Activated CD4-positive, alpha-beta memory T cell treated with anti-CD3 and anti-CD28 coated beads for 36 hours (primary cell): Measurements from ENCODE around the gene DNER. TPM values are rescaled to one million over a fixed set of nuclear protein-coding genes. Genes with fewer than 3 reads are reported as not detected.
"Not testable (repeated sequence)": the region's sequence is repeated elsewhere in the genome, so short reads cannot be mapped to it uniquely, and the experiment has no call there.

Source experiments
- CTCF ChIA-PET: fragments of 350-600 bp; sonication (Branson Sonifier 250); formaldehyde crosslinking; loops from one replicate; lab custom pipeline; 2021; ENCODE audit warnings: antibody characterized with exemption, inconsistent platforms; lab: Charles Lee
- POLR2A ChIA-PET: fragments of 350-600 bp; sonication (Branson Sonifier 250); formaldehyde crosslinking; loops from one replicate; lab custom pipeline; 2021; ENCODE audit warnings: antibody characterized with exemption; lab: Charles Lee
- DNase-seq: peaks from one replicate; pipeline ENCODE4 v3.0.0-alpha.2; 2020
- H3K27ac Mint-ChIP-seq: one replicate; pipeline ENCODE4 v1.8.0; 2021; ENCODE audit warnings: mixed read lengths
- H3K27me3 Mint-ChIP-seq: one replicate; pipeline ENCODE4 v1.8.0; 2021; ENCODE audit warnings: mixed read lengths
- H3K36me3 Mint-ChIP-seq: one replicate; pipeline ENCODE4 v1.8.0; 2021; ENCODE audit warnings: mixed read lengths
- H3K4me1 Mint-ChIP-seq: one replicate; pipeline ENCODE4 v1.8.0; 2021; ENCODE audit warnings: low read depth, mixed read lengths
- H3K4me3 Mint-ChIP-seq: one replicate; pipeline ENCODE4 v1.8.0; 2021; ENCODE audit warnings: mild to moderate bottlenecking, mixed read lengths
- H3K9me3 Mint-ChIP-seq: one replicate; pipeline ENCODE4 v1.8.0; 2021; ENCODE audit warnings: mixed read lengths
- intact Hi-C: fragments of 100-400 bp; cut with micrococcal nuclease; formaldehyde crosslinking; loops from one replicate; pipeline ENCODE4 v1.15.1; 2023
- total RNA-seq, 2 experiments: library from RNA; stranded (reverse); gene quantifications; one replicate each; pipeline ENCODE4 v1.2.3, GENCODE V29; 2021

Gene DNER
- total RNA-seq, 2 experiments from 2014 or later = not detected

DNA sequence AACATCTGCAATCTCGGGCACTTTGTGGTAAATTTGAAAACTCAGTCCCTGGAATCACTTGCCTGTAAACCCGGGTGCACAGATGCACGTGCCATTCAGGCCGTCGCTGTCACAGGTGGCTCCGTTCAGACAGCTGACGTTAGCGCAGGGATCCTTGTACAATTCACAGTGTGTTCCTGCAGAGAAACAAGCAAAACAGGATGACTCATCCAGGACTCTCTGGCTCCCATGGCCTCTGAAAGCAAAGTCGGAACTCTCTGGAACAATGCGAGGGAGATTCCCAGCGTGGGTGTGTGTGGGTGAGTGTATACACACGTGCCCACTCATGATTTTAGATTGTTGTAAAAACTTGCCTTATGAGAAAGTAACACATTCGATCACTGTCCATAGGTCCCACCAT, 307.2 kb downstream of the DNER start:
- no peak for DNase-seq
- no peaks in the 10 kb centered on the region for H3K9me3 Mint-ChIP-seq
- H3K27ac Mint-ChIP-seq = no peak overlapping the region
- no peak overlapping the region for H3K4me3 Mint-ChIP-seq
- CTCF ChIA-PET = no interaction called here
- intact Hi-C loops = no loop called here
- no peaks in the 10 kb centered on the region for H3K27me3 Mint-ChIP-seq
- H3K4me1 Mint-ChIP-seq = no peaks in the 10 kb centered on the region
- POLR2A ChIA-PET = no interaction called here
- no peaks in the 10 kb centered on the region for H3K36me3 Mint-ChIP-seq

DNA sequence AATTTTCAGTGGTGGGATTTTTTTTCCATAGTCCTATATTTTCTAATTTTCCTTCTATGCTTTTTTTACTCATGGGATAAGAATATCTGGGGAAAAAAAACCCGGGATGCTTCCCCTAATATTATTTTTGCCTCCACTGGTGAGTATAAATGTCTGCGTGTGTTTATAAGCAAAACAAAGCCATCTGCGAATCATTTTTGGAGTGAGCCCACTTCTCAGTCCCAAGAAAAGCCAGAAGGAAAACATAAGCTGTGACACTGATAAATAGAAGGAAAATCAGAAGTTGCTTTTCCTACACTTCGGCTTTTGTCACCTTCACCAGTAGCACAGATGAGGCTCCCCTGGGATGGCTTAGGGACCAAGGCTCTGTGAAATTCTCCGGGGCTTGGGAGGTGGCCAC, 308.6 kb downstream of the DNER start:
- intact Hi-C loops = no loop called here
- no peak for DNase-seq
- Mint-ChIP-seq H3K27ac (no peak overlapping the region), H3K4me1 (no peaks in the 10 kb centered on the region), H3K9me3 (no peaks in the 10 kb centered on the region), H3K36me3 (no peaks in the 10 kb centered on the region), H3K27me3 (no peaks in the 10 kb centered on the region), H3K4me3 (no peak overlapping the region)
- ChIA-PET POLR2A (no interaction called here), CTCF (no interaction called here)

DNA sequence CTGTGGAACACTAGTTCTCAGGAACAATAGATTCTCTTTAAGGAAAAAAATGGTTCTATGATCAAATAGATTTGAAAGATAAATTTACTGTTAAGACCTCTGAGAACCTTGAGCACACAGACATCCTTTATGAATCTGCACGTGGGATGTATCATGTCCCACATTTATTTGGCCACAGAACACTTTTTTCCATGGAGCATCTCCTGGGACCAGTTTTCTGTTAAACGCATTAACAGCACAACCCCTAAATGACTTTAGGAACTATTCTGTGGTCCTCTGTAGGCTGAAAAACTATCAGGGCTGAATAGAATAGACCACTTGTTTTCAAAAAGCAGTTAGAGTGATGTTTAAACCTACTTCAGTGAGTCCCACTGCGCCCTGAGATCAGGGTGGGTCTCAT, 311.1 kb downstream of the DNER start:
- H3K27me3 Mint-ChIP-seq = no peaks in the 10 kb centered on the region
- no peak for DNase-seq
- CTCF ChIA-PET = no interaction called here
- intact Hi-C loops = no loop called here
- POLR2A ChIA-PET = no interaction called here
- H3K4me1 Mint-ChIP-seq = no peaks in the 10 kb centered on the region
- H3K27ac Mint-ChIP-seq = no peak overlapping the region
- H3K4me3 Mint-ChIP-seq = no peak overlapping the region
- no peaks in the 10 kb centered on the region for H3K9me3 Mint-ChIP-seq
- H3K36me3 Mint-ChIP-seq = no peaks in the 10 kb centered on the region

DNA sequence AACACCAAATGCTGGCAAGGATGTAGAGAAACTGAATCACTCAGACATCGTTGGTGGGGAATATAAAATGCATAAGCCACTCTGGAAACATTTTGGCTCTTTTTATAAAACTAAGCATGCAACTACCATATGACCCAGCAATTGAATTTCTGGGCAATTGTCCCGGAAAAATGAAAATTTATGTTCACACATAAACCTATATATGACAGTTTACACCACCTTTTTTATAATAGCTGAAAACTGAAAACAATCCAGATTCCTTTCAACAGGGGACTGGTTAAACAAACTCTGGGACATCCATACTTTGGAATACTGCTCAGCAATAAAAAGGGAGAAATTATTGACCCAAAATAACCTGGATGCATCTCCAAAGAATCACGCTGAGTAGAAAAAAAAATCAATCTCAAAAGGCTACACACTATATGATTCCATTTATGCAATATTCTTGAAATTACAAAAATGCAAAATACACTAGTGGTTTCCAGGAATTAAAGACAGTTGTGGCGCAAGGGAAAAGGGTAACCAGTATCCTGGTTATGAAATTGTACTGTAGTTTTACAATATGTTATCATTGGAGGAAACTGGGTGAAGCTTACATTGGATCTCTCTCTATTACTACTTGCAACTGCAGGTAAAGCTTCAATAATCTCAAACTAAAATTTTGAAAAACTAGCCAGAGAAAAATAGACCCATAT, 313.0 kb downstream of the DNER start:
- Mint-ChIP-seq H3K36me3 (no peaks in the 10 kb centered on the region), H3K9me3 (peaks cover 13% of the 10 kb centered on the region), H3K4me1 (no peaks in the 10 kb centered on the region), H3K27ac (no peak overlapping the region), H3K27me3 (no peaks in the 10 kb centered on the region), H3K4me3 (no peak overlapping the region)
- no peak for DNase-seq
- CTCF ChIA-PET = no interaction called here
- POLR2A ChIA-PET = no interaction called here
- intact Hi-C loops = no loop called here

DNA sequence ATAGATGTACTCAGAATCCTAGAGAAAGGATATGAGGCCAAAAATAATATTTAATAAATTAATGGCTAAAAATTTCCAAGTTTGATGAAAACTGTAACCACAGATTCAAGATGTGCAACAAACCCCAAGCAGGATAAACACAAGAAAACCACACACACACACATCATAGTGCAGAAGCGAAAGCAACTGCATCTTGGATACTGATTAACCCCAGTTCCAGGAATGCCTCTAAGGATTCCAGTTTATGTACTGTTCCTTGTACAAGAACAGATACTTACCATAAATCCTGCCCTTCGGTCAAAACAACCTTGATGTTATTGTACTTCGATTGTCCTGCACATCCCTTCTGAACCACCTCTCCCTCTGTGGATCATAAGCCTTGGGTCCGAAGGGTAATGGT, 320.4 kb downstream of the DNER start:
- H3K4me3 Mint-ChIP-seq = no peak overlapping the region
- POLR2A ChIA-PET = interaction anchor here (0.5 kb wide), 1 partner anchor 1179 kb away, joined by 3 read pairs; no protein-coding TSS in a partner anchor

DNA sequence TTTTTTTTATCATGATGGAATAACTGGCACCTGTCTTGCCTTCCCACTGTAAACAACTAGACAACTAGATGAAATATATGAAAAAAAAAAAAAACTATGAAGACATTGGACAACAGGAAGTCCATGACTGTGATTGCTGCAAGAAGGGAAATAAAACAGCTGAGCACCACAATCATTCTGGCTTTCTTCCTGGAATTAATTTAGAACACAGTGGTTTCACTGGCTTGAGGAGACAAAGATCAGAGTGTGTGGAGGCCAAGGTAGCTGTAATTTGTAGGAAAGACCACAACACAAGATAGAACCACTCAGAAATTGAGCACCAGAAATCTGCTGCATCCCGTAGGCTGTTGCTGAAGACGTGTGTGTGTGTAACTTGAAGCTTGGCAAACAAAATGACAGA, 322.2 kb downstream of the DNER start:
- no peak overlapping the region for H3K4me3 Mint-ChIP-seq
- POLR2A ChIA-PET = no interaction called here
- no peaks in the 10 kb centered on the region for H3K27me3 Mint-ChIP-seq
- CTCF ChIA-PET = no interaction called here
- no peaks in the 10 kb centered on the region for H3K4me1 Mint-ChIP-seq
- no peak overlapping the region for H3K27ac Mint-ChIP-seq
- no peaks in the 10 kb centered on the region for H3K36me3 Mint-ChIP-seq
- no peak for DNase-seq
- intact Hi-C loops = no loop called here
- H3K9me3 Mint-ChIP-seq = peaks cover 17% of the 10 kb centered on the region

More for the DNA sequence above, 320.4 kb downstream of the DNER start:
- Mint-ChIP-seq H3K9me3 (peaks cover 25% of the 10 kb centered on the region), H3K4me1 (no peaks in the 10 kb centered on the region), H3K27ac (no peak overlapping the region), H3K36me3 (no peaks in the 10 kb centered on the region), H3K27me3 (no peaks in the 10 kb centered on the region)
- CTCF ChIA-PET = no interaction called here
- intact Hi-C loops = no loop called here
- no peak for DNase-seq

DNA sequence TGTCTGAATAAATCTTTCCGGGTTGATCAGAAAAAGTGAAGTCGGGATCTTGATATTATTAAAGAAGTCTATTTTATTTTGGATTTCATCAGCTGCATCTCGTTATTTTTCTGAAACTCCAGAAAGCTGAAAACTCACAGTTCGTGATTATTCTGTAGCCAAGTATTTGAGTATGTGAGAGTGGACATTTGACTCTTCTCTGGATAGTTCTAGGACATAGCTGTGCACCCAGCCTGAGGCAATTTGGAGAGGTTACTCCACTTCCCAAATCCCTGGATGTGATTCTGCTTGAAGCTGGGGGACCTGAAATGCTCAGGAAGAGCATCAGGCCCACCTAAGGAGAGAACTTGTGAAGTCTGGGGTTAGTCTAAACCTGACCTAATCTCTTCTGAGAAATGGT, 325.6 kb downstream of the DNER start:
- Mint-ChIP-seq H3K9me3 (peaks cover 36% of the 10 kb centered on the region), H3K27ac (no peak overlapping the region), H3K4me1 (no peaks in the 10 kb centered on the region), H3K4me3 (no peak overlapping the region), H3K36me3 (peaks cover 2% of the 10 kb centered on the region), H3K27me3 (no peaks in the 10 kb centered on the region)
- intact Hi-C loops = no loop called here
- no peak for DNase-seq
- CTCF ChIA-PET = no interaction called here
- POLR2A ChIA-PET = no interaction called here

DNA sequence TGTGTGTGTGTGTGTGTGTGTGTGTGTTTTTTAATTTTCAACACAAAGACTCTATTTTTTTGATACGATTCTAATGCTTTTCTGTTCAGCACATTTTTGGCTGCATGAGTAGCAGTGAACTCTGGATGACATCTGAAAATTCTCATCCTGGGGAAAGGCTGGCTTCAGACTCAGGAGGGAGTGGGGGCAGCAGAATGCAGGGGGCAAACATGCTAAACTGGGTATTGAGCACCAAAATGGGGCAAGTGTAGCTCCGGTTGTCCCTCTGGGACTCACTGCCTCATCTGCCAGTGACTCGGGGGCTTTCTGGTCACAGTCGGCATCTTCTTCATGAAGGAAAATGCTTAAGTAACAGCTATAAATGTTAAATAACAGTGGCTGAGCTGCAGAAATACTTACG, 326.5 kb downstream of the DNER start:
- no peaks in the 10 kb centered on the region for H3K27me3 Mint-ChIP-seq
- DNase-seq = no peak
- H3K4me1 Mint-ChIP-seq = no peaks in the 10 kb centered on the region
- ChIA-PET POLR2A (no interaction called here), CTCF (no interaction called here)
- H3K4me3 Mint-ChIP-seq = no peak overlapping the region
- H3K36me3 Mint-ChIP-seq = peaks cover 2% of the 10 kb centered on the region
- H3K27ac Mint-ChIP-seq = no peak overlapping the region
- intact Hi-C loops = no loop called here
- H3K9me3 Mint-ChIP-seq = peaks cover 37% of the 10 kb centered on the region

DNA sequence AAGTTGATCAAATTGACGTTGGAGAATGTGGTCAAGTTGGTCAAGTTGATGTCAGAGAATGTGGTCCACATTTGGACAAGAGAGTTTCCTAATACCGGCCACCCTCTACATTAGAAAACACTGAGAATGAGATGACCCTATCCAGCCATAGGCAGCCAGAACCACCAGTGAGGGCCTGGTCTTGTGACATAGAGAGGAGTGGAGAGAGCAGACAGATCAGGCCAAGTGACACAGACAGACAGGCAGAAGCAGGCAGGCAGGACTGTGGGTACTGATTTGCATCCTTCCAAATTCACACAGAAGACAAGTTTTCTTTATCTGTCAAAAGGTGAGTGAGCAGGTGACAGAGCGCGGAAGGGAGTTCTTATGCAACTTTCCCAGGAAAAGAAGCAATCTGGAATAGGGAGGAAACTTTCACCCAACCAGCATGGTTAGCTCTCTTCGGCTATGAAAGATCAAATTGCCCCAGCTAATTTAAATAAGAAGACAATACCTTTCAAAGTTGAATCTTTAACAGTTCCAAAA, 334.2 kb downstream of the DNER start:
- CTCF ChIA-PET = no interaction called here
- peaks cover under 1% of the 10 kb centered on the region for H3K36me3 Mint-ChIP-seq
- peaks cover 16% of the 10 kb centered on the region for H3K9me3 Mint-ChIP-seq
- H3K4me1 Mint-ChIP-seq = no peaks in the 10 kb centered on the region
- intact Hi-C loops = no loop called here
- POLR2A ChIA-PET = no interaction called here
- no peak overlapping the region for H3K4me3 Mint-ChIP-seq
- DNase-seq = no peak
- H3K27me3 Mint-ChIP-seq = no peaks in the 10 kb centered on the region
- H3K27ac Mint-ChIP-seq = no peak overlapping the region

DNA sequence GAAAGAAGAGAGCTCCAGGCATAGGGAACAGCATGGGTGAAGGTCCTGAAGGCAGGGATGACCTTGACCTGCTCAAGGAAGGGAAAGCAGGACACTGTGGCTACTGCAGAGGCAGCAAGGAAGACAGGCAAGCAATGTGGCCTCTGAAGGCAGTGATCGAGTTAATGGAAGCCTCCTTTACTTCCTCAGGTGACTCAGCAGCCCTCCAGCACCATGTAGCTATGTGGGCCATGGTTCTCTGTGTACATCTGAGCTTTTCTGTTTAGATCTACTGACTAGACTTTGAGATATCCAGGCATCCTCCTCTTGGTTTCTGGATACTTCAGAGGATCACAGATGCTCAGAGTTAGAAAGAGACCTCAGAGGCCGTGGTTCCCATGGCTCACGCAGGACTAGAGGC, 336.0 kb downstream of the DNER start:
- intact Hi-C loops = no loop called here
- Mint-ChIP-seq H3K27ac (no peak overlapping the region), H3K4me1 (no peaks in the 10 kb centered on the region), H3K36me3 (no peaks in the 10 kb centered on the region), H3K27me3 (no peaks in the 10 kb centered on the region), H3K4me3 (no peak overlapping the region), H3K9me3 (no peaks in the 10 kb centered on the region)
- DNase-seq = no peak
- ChIA-PET POLR2A (no interaction called here), CTCF (no interaction called here)

DNA sequence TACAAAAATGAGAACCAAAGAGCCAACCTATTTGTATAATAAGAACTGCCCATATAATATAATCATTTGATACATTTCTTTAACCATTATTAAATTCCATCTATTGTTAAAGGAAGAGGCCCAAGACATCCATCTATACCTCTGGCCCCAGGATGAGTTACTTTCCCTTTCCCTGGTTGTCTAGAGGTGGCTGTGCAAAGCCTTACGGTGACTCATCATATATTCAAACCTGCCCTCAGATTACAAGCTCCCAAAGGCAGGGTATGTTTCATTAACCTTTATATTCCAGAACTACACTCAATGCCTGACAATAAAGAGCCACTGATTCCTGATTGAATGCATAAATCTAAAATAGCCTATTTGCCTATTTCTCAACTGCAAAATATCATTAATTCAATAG, 337.5 kb downstream of the DNER start:
- intact Hi-C loops = no loop called here
- no peak overlapping the region for H3K27ac Mint-ChIP-seq
- H3K9me3 Mint-ChIP-seq = no peaks in the 10 kb centered on the region
- no peak overlapping the region for H3K4me3 Mint-ChIP-seq
- POLR2A ChIA-PET = no interaction called here
- no peaks in the 10 kb centered on the region for H3K27me3 Mint-ChIP-seq
- CTCF ChIA-PET = no interaction called here
- H3K4me1 Mint-ChIP-seq = no peaks in the 10 kb centered on the region
- no peak for DNase-seq
- H3K36me3 Mint-ChIP-seq = no peaks in the 10 kb centered on the region

DNA sequence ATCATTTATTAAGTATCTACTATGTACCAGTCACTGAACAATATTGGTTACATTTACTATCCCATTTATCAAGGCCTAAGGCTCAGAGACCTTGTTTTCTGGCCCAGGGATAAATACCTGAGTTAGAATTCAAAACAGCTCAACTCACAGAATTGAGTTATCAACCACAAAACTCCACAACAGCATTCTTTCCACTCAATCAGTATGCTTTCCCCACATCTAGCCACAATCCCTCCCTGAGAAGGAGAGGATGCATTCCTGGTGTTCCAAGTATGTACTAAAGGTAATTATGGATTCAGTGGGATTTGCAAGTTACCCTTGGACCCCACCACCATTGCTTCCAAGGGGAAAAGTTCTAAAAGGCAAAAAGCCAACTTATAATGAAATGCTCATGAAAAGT, 339.1 kb downstream of the DNER start:
- no peak for DNase-seq
- H3K4me1 Mint-ChIP-seq = no peaks in the 10 kb centered on the region
- no peaks in the 10 kb centered on the region for H3K36me3 Mint-ChIP-seq
- no peak overlapping the region for H3K4me3 Mint-ChIP-seq
- intact Hi-C loops = no loop called here
- ChIA-PET POLR2A (no interaction called here), CTCF (no interaction called here)
- no peaks in the 10 kb centered on the region for H3K9me3 Mint-ChIP-seq
- no peaks in the 10 kb centered on the region for H3K27me3 Mint-ChIP-seq
- H3K27ac Mint-ChIP-seq = no peak overlapping the region

DNA sequence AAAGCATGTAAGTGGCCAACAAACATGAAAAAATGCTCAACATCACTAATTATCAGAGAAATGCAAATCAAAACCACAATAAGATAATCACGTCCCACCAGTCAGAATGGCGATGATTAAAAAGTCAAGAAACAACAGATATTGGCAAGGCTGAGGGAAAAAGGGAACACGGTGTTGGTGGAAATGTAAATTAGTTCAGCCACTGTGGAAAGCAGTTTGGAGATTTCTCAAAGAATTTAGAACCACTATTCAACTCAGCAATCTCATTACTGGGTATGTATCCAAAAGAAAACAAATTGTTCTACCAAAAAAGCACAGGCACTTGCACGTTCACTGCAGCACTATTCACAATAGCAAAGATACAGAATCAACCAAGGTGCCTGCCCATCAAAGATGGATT, 341.0 kb downstream of the DNER start:
- H3K4me1 Mint-ChIP-seq, CTCF ChIA-PET, H3K27ac Mint-ChIP-seq, H3K27me3 Mint-ChIP-seq, H3K36me3 Mint-ChIP-seq, DNase-seq, H3K4me3 Mint-ChIP-seq, H3K9me3 Mint-ChIP-seq, POLR2A ChIA-PET, intact Hi-C loops: not testable (repeated sequence)
